DMS79 treated with DMSO at 0.1 percent for 48 hours (cell line): ENCODE measurements around the gene AHCYL1.
A peak's percentile ranks its signal among the peaks of the same experiment; 100 is the strongest.
"Not testable (repeated sequence)": the region's sequence is repeated elsewhere in the genome, so short reads cannot be mapped to it uniquely, and the experiment has no call there.

ENCODE experiments used
- DNase-seq: peaks from one replicate; lab custom pipeline; 2025; lab: John Stamatoyannopoulos, UW

Gene AHCYL1

GRCh38 chr1:109984456-109985246, at the start of gene AHCYL1:
AHCYL1 (plus strand) TSS chr1:109984765; CDS start chr1:109985053, 288 bp downstream.
- DNase-seq, result peak; percentile 98

DNA sequence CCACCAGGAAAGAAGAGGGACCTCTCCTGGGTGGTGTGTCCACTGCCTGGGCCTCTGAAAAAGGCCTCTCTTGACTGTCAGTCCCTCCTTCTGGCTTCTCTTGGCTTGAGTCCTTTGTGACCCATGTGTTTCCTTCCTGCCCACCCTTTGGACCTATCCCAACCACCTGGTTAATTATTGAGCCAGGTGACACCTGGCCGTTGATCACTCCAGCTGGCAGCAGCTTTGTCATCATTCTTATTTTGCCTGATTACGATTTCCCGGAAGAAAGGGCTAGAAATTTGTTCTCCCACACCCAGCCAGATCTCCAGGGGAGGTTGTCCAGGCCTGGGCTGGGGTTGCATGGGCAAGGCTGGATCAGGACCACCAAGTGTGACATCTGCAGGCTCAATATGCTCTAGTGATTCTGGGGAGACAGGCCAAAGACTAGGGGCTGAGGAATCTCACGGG, 49.1 kb upstream of the AHCYL1 start:
- DNase-seq, result no peak

GRCh38 chr1:109937738-109938137, 46.8 kb upstream of the AHCYL1 start:
- DNase-seq, result no peak

DNA sequence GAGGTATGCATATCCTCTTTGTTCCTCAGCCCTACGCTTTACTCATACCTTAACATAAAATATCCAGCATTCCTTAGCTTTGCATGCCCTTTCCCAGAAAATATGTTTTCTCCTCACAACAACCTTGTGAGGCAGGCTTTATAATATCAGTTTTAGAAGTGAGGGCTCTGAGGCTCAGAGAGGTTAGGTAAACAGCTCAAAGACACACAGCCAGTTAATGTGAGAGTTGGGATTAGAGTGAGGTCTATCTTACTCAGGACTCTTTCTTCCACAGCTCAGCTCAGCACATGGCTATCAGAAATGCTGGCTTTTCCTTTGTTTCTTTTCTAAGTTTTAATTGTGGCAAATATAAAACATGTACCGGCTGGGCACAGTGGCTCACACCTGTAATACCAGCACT, 46.0 kb upstream of the AHCYL1 start:
- DNase-seq, result no peak

- no peak for DNase-seq
Measured at GRCh38 chr1:109942434-109942833, 42.1 kb upstream of the AHCYL1 start.

GRCh38 chr1:109944541-109944940, 40.0 kb upstream of the AHCYL1 start:
- no peak for DNase-seq

- no peak for DNase-seq
Measured at GRCh38 chr1:109946511-109946910, 38.1 kb upstream of the AHCYL1 start.

GRCh38 chr1:109947582-109948284, 36.8 kb upstream of the AHCYL1 start:
- DNase-seq, result no peak

GRCh38 chr1:109948285-109948630, 36.3 kb upstream of the AHCYL1 start:
- DNase-seq, result no peak

DNA sequence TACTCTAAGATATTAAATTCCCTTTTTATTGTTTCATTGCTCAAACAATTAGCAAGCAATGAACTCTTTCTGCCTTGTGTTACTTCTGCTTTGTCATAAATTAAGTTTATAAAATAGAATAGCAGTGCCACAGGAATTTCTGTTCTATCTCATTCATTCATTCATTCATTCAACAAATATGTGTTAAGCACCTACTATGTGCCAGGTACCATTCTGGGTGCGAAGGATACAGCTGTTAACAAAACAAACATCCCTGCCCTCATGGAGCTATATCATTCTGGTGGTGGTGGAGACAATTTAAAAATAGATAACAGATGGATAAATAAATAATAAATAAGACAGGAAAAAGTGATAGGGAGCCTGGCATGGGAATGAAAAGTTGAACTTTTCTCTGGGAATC, 34.5 kb upstream of the AHCYL1 start:
- DNase-seq, result no peak

- DNase-seq, result no peak
Measured at GRCh38 chr1:109950509-109950908, 34.1 kb upstream of the AHCYL1 start.

- DNase-seq, result not testable (repeated sequence)
Measured at GRCh38 chr1:109951501-109951900, 33.1 kb upstream of the AHCYL1 start.

DNA sequence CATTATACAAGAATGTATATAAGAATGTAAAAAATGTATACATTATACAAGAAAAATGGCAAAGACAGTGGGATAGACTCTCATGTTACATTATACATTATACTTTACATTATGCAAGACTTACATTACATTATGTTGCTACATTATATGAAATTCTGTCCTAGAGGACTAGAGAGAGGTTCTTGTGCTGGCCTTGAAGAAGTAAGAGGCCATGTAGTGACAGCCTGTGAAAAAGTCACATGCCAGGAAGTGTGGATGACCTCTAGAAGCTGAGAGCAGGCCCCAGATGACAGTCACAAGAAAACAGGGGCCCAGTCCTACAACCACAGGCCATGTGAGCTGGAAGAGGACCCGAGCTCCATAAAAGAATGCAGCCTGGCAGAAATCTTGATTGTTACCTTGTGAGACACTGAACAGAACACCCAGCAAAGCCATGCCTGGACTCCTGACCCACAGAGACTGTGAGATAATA, 30.5 kb upstream of the AHCYL1 start:
- DNase-seq, result no peak

DNA sequence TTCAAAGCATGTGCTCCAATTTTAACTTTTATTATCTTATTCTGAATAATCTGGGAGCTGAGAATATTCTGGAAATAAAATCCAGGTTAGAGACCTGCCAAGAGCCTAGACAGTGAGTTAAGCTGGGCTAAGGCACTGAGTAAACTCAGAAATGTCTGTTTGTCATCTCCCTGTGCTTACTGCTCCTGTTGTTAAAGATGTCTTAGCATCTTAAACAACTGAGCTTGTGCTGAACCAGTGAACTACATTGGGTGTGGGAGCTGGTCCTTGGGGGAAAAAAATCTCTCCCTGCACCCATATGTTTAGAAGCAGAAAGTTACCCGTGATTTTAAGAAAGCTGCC, 25.0 kb upstream of the AHCYL1 start:
- DNase-seq, result no peak

- no peak for DNase-seq
Measured at GRCh38 chr1:109959974-109960744, 24.4 kb upstream of the AHCYL1 start.

DNA sequence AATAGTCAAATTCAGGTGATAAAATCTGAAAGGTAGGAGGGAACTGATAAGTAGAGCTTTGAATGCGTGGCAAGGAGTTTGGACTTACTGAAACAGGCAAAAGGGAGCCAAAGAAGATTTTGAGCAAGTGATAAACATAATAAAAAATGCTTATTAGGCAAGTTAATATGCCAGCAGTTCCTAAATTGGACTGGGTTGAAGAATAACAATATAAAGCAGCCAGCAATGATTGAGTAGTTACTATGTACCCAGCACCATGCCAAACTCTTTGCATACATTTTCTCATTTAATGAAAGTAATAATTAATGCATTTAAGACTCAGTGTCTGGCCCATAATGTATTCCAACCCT, 23.8 kb upstream of the AHCYL1 start:
- DNase-seq, result peak; percentile 22

DNA sequence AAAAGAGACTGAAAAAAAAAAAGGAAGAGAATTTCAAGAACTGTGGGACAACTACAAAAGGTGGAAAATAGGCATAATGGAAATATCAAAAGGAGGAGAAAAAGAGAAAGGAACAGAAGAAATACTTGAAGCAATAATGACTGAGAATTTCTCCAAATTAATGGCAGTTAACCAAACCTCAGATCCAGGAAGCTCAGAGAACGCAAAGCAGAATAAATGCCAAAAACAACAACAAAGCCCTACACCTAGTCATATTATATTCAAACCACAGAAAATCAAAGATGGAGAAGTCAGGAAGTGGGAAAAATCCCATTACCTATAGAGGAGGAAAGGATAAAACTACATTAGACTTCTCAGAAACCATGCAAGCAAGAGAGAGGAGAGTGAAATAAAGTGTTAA, 20.7 kb upstream of the AHCYL1 start:
- DNase-seq, result no peak

GRCh38 chr1:109969146-109969829, 15.3 kb upstream of the AHCYL1 start:
- DNase-seq, result no peak

DNA sequence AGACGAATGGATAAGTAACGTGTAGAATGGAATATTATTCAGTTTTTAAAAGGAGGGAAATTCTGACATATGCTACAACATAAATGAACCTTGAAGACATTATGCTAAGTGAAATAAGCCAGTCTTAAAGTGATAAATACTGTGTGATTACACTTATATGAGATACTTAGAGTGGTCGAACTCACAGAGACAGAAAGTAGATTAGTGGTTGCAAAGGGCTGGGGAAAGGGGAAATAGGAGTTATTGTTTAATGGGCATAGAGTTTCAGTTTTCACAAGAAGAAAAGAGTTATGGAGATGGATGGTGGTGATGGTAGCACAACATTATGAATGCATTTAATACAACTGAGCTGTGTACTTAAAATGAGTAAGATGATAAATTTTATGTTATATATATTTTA, 14.7 kb upstream of the AHCYL1 start:
- no peak for DNase-seq

GRCh38 chr1:109971559-109971958, 13.0 kb upstream of the AHCYL1 start:
- DNase-seq, result no peak

- no peak for DNase-seq
Measured at GRCh38 chr1:109974191-109974590, 10.4 kb upstream of the AHCYL1 start.

- DNase-seq, result no peak
Measured at GRCh38 chr1:109975718-109976117, 8.8 kb upstream of the AHCYL1 start.
